Measurements from ENCODE around the gene ZW10. TPM values are rescaled to one million over a fixed set of nuclear protein-coding genes. Genes with fewer than 3 reads are reported as not detected.

Gene ZW10
- total RNA-seq, 1 experiment from 2014 or later, result 21.0 TPM

- ATAC-seq (peak; percentile 46), DNase-seq (ENCODE audit: low read depth, low spot score) (no peak)
- Histone ChIP-seq H3K36me3 (ENCODE audit: control insufficient read depth in 1 of 2, insufficient read depth in 2 of 2, low read length in 2 of 2) (peaks cover 4 to 6% of the 10 kb centered on the region in 2 experiments; a peak in 2 of 4 replicates), H3K4me1 (ENCODE audit: control insufficient read depth in 1 of 2, insufficient read depth in 2 of 2, low read length in 2 of 2) (peaks cover 4 to 11% of the 10 kb centered on the region in 2 experiments; a peak in 3 of 4 replicates), H3K27me3 (ENCODE audit: insufficient read depth, low read length) (peaks cover 14% of the 10 kb centered on the region), H3K9me2 (ENCODE audit: insufficient read depth) (no peaks in the 10 kb centered on the region), H3K27ac (ENCODE audit: low read depth, low read length) (peak overlapping the region; percentile 59), H3K9ac (ENCODE audit: low read length) (peak overlapping the region; percentile 86), H3K9me3 (ENCODE audit: control insufficient read depth in 1 of 2, insufficient read depth in 1 of 2, low read depth in 1 of 2, low read length in 2 of 2) (no peaks in the 10 kb centered on the region), H3K4me3 (replicated peaks in 1 of 2; ENCODE audit: low read depth in 1 of 2, low read length in 2 of 2) (peak overlapping the region; percentile 82 to 89), H4K20me1 (ENCODE audit: insufficient read depth) (no peaks in the 10 kb centered on the region), H2AFZ (ENCODE audit: low read depth, low read length, poor library complexity, severe bottlenecking) (peak overlapping the region; percentile 55), H3K79me2 (ENCODE audit: insufficient read depth, low read length) (peaks cover 41% of the 10 kb centered on the region), H3K4me2 (ENCODE audit: low read length) (peak overlapping the region; percentile 73)
- ChIA-PET CTCF (interaction anchor here (0.7 to 1.7 kb wide), 5 partner anchors 9 to 490 kb away, joined by 3 to 5 read pairs (median 3); no protein-coding TSS in a partner anchor), RAD21 (ENCODE audit: low non-redundant PET in 1 of 2, low total read pairs in 2 of 2, uncharacterized antibody in 2 of 2, unreplicated experiment in 2 of 2) (no interaction called here), POLR2A (interaction anchor here (0.6 kb wide), 1 partner anchor 456 kb away, joined by 3 read pairs; no protein-coding TSS in a partner anchor)
- intact Hi-C loops (cut with micrococcal nuclease), result no loop called here
- no TSS peak for BruUV-seq (replicated peaks)
- no peak for TF ChIP-seq EZH2phosphoT487 (IDR thresholded peaks at IDR 0.05; ENCODE audit: borderline replicate concordance)
- TF ChIP-seq EZH2 (IDR thresholded peaks at IDR 0.05), result no peak
- no peak for TF ChIP-seq REST (IDR thresholded peaks at IDR 0.05; ENCODE audit: low read depth)
- TF ChIP-seq JUND (IDR thresholded peaks at IDR 0.05), result no peak
- TF ChIP-seq CTCF (IDR thresholded peaks at IDR 0.05 in 2 of 3, conservative IDR thresholded peaks at IDR 0.05 in 1 of 3; ENCODE audit: borderline replicate concordance in 1 of 3, insufficient read depth in 1 of 3, low read depth in 2 of 3, low read length in 2 of 3), result no peak
- TF ChIP-seq POLR2AphosphoS5 (IDR thresholded peaks at IDR 0.05; ENCODE audit: low read depth, low read length), result no peak
- no peak for TF ChIP-seq ZBTB33 (IDR thresholded peaks at IDR 0.05; ENCODE audit: extremely low read depth, insufficient replicate concordance, low read length)
- TF ChIP-seq SRF (IDR thresholded peaks at IDR 0.05; ENCODE audit: low read depth), result no peak
- no peak for TF ChIP-seq ZNF274 (IDR thresholded peaks at IDR 0.05; ENCODE audit: low read depth, low read length)
- TF ChIP-seq ELF1 (IDR thresholded peaks at IDR 0.05; ENCODE audit: borderline replicate concordance, low read depth), result no peak
- TF ChIP-seq YY1 (IDR thresholded peaks at IDR 0.05; ENCODE audit: extremely low read depth, insufficient replicate concordance, low read depth, low read length), result no peak
These were observed 438 bp downstream of the ZW10 start for GRCh38 chr11:113773092-113773415.

Data from HCT116 (cell line).